Gastroesophageal sphincter (tissue), 4 donors: ENCODE results near the gene DPYD. TPM values are rescaled to one million over a fixed set of nuclear protein-coding genes. Genes with fewer than 3 reads are reported as not detected.

ENCODE experiments used
- ATAC-seq: fragments of 150-250 bp; one replicate; pipeline ENCODE4 v1.9.1; 2016; ENCODE audit warnings: mild to moderate bottlenecking, moderate library complexity
- H3K27ac ChIP-seq, 4 donors: fragments of 200-600 bp; sonication (generic) in 3 of 4; 1 replicate in 3 of 4; 2 replicates in 1 of 4; pipeline ENCODE4 v1.5.1; 2016 to 2019
- H3K27me3 ChIP-seq: fragments of 200-600 bp; sonication (generic); one replicate; pipeline ENCODE4 v1.5.1; 2019
- H3K36me3 ChIP-seq, 2 donors: fragments of 200-600 bp; sonication (generic); one replicate each; pipeline ENCODE4 v1.5.1; 2019; ENCODE audit warnings: control low read depth in 1 of 2
- H3K4me1 ChIP-seq, 3 donors: fragments of 200-600 bp; sonication (generic); 1 replicate in 2 of 3; 2 replicates in 1 of 3; pipeline ENCODE4 v1.5.1; 2016 to 2019; ENCODE audit warnings: control low read depth in 2 of 3
- H3K4me3 ChIP-seq, 2 donors: fragments of 200-600 bp; sonication (generic); one replicate each; pipeline ENCODE4 v1.5.1; 2019; ENCODE audit warnings: mild to moderate bottlenecking in 1 of 2, moderate library complexity in 1 of 2
- H3K9me3 ChIP-seq, 3 donors: fragments of 200-600 bp; sonication (generic); one replicate each; pipeline ENCODE4 v1.5.1; 2017 to 2019; ENCODE audit warnings: control low read depth in 2 of 3
- CTCF ChIP-seq, 4 experiments: fragments of 200-600 bp in 2 of 4; fragments of 450-650 bp in 2 of 4; sonication (generic) in 1 of 4; IDR thresholded peaks; one replicate each; pipeline ENCODE4 v1.5.1; 2017 to 2019; ENCODE audit warnings: antibody characterized with exemption in 4 of 4, mild to moderate bottlenecking in 2 of 4, moderate library complexity in 2 of 4
- EP300 ChIP-seq: sonication (generic); formaldehyde crosslinking; IDR thresholded peaks from one replicate; pipeline ENCODE4 v1.6.1; 2017; ENCODE audit warnings: antibody characterized with exemption, mild to moderate bottlenecking
- POLR2A ChIP-seq, 2 donors: fragments of 450-650 bp; IDR thresholded peaks; one replicate each; pipeline ENCODE4 v1.6.1; 2017; ENCODE audit warnings: antibody characterized with exemption in 2 of 2, mild to moderate bottlenecking in 2 of 2, moderate library complexity in 1 of 2
- POLR2AphosphoS5 ChIP-seq: sonication (generic); formaldehyde crosslinking; IDR thresholded peaks from one replicate; pipeline ENCODE4 v1.6.1; 2017; ENCODE audit warnings: antibody characterized with exemption
- WGBS, 2 donors: methylation state at CpG; one replicate each; pipeline ENCODE4 v1.1.5; 2018; ENCODE audit warnings: low coverage in 1 of 2; 5-methylcytosine and 5-hydroxymethylcytosine counted together
- total RNA-seq, 4 donors: library from RNA; depleted of rRNA; stranded (reverse); fragments of >200 nt; gene quantifications; one replicate each; pipeline ENCODE4 v1.1.0, GENCODE V29; 2016

Gene DPYD
- total RNA-seq, 4 donors from 2014 or later, result 31.2 to 53.0 (median 43.2) TPM

- TF ChIP-seq POLR2AphosphoS5 (no peak), CTCF (IDR thresholded peaks at IDR 0.05) (no peak), EP300 (no peak), POLR2A (IDR thresholded peaks at IDR 0.05) (no peak)
- Histone ChIP-seq H3K27ac (no peak overlapping the region), H3K4me1 (no peaks in the 10 kb centered on the region), H3K9me3 (no peaks in the 10 kb centered on the region), H3K27me3 (no peaks in the 10 kb centered on the region), H3K4me3 (no peak overlapping the region), H3K36me3 (no peaks in the 10 kb centered on the region)
- ATAC-seq, result no peak
Observed at GRCh38 chr1:97812076-97812475, 108.8 kb downstream of the DPYD start.

- H3K9me3 ChIP-seq, result no peaks in the 10 kb centered on the region
- TF ChIP-seq CTCF (IDR thresholded peaks at IDR 0.05), result no peak
- no peak for TF ChIP-seq POLR2A (IDR thresholded peaks at IDR 0.05)
- TF ChIP-seq EP300, result no peak
- no peak for TF ChIP-seq POLR2AphosphoS5
- H3K36me3 ChIP-seq, result no peaks in the 10 kb centered on the region
- WGBS, 2 donors, result 27 to 73% methylated on average over 1 of the region's 1 CpG
- H3K4me1 ChIP-seq, result no peaks in the 10 kb centered on the region
- H3K27me3 ChIP-seq, result no peaks in the 10 kb centered on the region
- no peak for ATAC-seq
- H3K4me3 ChIP-seq, result no peak overlapping the region
- no peak overlapping the region for H3K27ac ChIP-seq
Observed at GRCh38 chr1:97806996-97807520, 113.8 kb downstream of the DPYD start.

- H3K9me3 ChIP-seq, result no peaks in the 10 kb centered on the region
- TF ChIP-seq POLR2AphosphoS5 (no peak), CTCF (IDR thresholded peaks at IDR 0.05) (no peak), EP300 (no peak), POLR2A (IDR thresholded peaks at IDR 0.05) (no peak)
- H3K4me1 ChIP-seq, result no peaks in the 10 kb centered on the region
- H3K27ac ChIP-seq, result no peak overlapping the region
- WGBS, 2 donors, result 0% methylated on average over 1 of the region's 1 CpG
- no peak overlapping the region for H3K4me3 ChIP-seq
- no peaks in the 10 kb centered on the region for H3K36me3 ChIP-seq
- ATAC-seq, result no peak
- H3K27me3 ChIP-seq, result no peaks in the 10 kb centered on the region
Observed at GRCh38 chr1:97806326-97806725, 114.5 kb downstream of the DPYD start.

- 91 to 100% methylated on average over 2 of the region's 2 CpGs for WGBS, 2 donors
- no peak overlapping the region for H3K4me3 ChIP-seq
- no peaks in the 10 kb centered on the region for H3K27me3 ChIP-seq
- ATAC-seq, result no peak
- H3K27ac ChIP-seq, result no peak overlapping the region
- no peaks in the 10 kb centered on the region for H3K36me3 ChIP-seq
- H3K4me1 ChIP-seq, result no peaks in the 10 kb centered on the region
- TF ChIP-seq POLR2AphosphoS5, result no peak
- no peaks in the 10 kb centered on the region for H3K9me3 ChIP-seq
Observed at GRCh38 chr1:97805093-97805492, 115.7 kb downstream of the DPYD start.

- no peak overlapping the region for H3K4me3 ChIP-seq
- ATAC-seq, result no peak
- no peaks in the 10 kb centered on the region for H3K27me3 ChIP-seq
- WGBS, 2 donors, result 93 to 95% methylated on average over 3 of the region's 3 CpGs
- H3K4me1 ChIP-seq, result peaks cover 0 to 1% (median 0%) of the 10 kb centered on the region in 3 donors
- no peak for TF ChIP-seq POLR2AphosphoS5
- TF ChIP-seq POLR2A (IDR thresholded peaks at IDR 0.05), result no peak
- TF ChIP-seq EP300, result no peak
- no peak for TF ChIP-seq CTCF (IDR thresholded peaks at IDR 0.05)
- no peaks in the 10 kb centered on the region for H3K36me3 ChIP-seq
- H3K27ac ChIP-seq, result no peak overlapping the region
- no peaks in the 10 kb centered on the region for H3K9me3 ChIP-seq
Observed at GRCh38 chr1:97803026-97803425, 117.8 kb downstream of the DPYD start.
